GM12891 (cell line): ENCODE data around the gene ZC3H7A.
A peak's percentile ranks its signal among the peaks of the same experiment; 100 is the strongest.
"Not testable (repeated sequence)": the region's sequence is repeated elsewhere in the genome, so short reads cannot be mapped to it uniquely, and the experiment has no call there.

Experiments
- DNase-seq: peaks from one replicate; pipeline ENCODE4 v3.0.0; 2011; ENCODE audit warnings: low spot score; ENCODE audit not compliant: insufficient read length
- FAIRE-seq: peaks from 2 replicates; lab custom pipeline; 2011; peaks lifted over from hg19 to GRCh38; lab: Jason Lieb, UNC
- PAX5 ChIP-seq: IDR thresholded peaks from 2 replicates; pipeline ENCODE4 v1.6.1; 2011; ENCODE audit warnings: low read length, moderate library complexity, mild to moderate bottlenecking; ENCODE audit not compliant: insufficient read depth, severe bottlenecking
- POLR2A ChIP-seq: IDR thresholded peaks from 2 replicates; pipeline ENCODE4 v1.6.1; 2011; ENCODE audit warnings: low read depth, low read length, control low read depth
- POLR2AphosphoS5 ChIP-seq: IDR thresholded peaks from 2 replicates; pipeline ENCODE4 v1.6.1; 2011; ENCODE audit warnings: low read depth, low read length, control low read depth
- POU2F2 ChIP-seq: IDR thresholded peaks from 2 replicates; pipeline ENCODE4 v1.6.1; 2011; ENCODE audit warnings: low read depth, mild to moderate bottlenecking, control low read depth, low read length, moderate library complexity
- SPI1 ChIP-seq: IDR thresholded peaks from 2 replicates; pipeline ENCODE4 v1.6.1; 2011; ENCODE audit warnings: low read depth, low read length, control low read depth
- TAF1 ChIP-seq: IDR thresholded peaks from 2 replicates; pipeline ENCODE4 v1.6.1; 2011; ENCODE audit warnings: low read depth, low read length, control low read depth

ZC3H7A gene

DNA sequence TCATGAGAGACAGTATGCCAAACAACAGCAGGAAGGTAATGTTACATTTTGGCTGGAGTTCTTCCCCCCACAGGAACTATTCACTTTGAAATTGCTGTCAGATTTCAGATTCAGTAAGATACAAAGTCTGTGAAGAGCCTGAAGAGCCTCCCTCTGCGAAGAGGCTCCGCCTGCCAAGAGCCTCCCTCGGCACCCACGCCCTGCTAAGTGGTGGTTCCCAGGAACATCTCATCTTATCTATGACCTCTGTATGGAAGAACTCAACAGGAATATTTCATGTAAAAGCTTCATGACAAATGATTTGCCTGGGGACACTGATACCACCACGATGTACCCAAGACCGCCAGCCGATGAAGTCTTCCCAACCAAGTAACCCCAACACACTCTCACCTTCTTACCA is 3.2 kb downstream of the ZC3H7A start:
- DNase-seq: no peak
- no peak for TF ChIP-seq POU2F2
- TF ChIP-seq POLR2AphosphoS5: no peak
- TF ChIP-seq TAF1: no peak
- no peak for TF ChIP-seq SPI1
- no peak for TF ChIP-seq POLR2A
- no peak for TF ChIP-seq PAX5
- FAIRE-seq: no peak

DNA sequence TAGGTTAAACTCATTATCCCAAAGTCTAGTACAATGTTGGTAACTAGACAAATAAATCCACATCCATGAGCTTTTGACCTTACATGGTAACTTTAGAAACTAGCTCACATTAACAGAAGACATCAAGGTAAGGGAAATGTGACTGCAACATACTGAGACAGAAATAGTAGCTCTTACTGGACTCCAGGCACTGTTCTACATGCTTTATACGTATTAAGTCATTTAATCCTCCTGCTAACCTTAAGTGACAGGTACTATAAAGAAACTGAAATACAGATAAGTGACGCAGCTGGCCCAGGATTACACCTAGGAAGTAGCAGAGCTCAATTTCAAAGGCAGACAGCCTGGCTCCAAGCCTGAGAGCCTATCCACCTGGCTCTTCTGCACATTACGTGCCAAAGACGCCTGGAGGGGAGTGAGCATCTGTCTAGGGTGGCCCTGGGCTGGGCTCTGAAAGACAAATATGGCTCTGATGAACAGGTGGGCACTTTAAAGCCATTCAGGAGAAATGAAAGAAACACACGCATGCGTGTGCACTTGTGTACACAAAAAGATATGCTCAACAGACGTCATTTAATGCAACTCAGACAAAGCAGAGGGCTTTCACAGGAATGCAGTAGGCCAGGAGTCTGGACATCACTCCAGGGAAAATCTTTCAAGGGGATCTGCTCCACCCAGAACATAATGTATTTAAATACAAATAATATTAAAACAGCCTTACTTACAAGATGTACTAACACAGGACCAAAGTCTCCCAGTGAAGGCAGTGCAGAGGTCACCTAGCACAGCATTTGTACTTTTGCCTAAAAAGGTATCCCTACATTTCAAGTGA is 4.4 kb downstream of the ZC3H7A start:
- TF ChIP-seq PAX5 (no peak), POU2F2 (no peak), SPI1 (no peak)
- DNase-seq (no peak), FAIRE-seq (no peak)

DNA sequence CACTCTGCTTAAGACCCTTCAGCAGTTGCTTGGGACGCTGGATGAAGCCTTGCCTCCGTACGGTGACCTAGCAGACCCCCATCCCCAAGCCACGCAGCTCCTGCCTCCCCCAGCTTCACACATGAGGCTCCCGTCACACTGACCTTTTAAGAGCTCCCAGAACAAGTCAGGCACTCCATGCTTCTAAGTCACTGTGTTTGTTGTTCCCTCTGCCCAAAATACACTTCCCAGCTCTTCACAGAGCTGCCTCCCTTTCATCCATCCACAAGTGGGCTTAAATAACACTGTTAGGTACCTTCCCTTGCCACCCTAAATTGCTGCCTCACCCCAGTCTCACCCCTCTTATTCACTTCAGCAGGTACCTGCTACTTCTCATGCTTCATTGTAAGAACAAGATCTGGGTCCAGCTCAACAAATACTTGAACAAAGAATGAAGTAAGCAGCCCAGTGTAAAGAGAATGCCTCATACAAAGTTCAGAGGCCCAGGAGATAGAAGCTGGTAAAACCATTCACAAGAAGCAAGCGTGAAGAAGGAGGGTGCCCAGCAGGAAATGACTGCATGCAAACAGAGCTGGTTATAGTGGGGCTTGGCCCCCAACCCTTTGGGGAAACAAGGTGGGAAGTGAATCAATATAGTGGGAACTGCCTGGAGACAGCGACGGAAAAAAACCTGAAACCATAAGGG is 5.8 kb downstream of the ZC3H7A start:
- no peak for FAIRE-seq
- TF ChIP-seq POLR2AphosphoS5 (no peak), SPI1 (no peak), TAF1 (no peak), POLR2A (no peak), PAX5 (no peak), POU2F2 (no peak)
- DNase-seq: no peak

DNA sequence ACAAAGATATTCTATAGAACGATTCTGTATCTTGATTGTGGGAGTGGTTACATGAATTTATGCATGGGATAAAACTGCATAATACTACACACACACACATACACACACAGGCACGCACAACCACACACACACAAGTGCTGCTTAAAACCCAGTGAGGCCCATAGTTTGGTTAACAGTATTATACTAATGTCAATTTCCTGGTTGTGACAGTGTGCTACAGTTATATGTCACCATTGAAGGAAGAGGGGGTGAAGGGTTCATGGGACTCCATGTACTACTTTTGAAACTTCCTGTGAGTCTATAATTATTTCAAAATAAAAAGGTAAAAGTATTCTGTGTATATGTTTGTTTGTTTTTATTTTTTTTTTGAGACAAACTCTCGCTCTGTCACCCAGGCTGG is 8.1 kb downstream of the ZC3H7A start:
- TF ChIP-seq TAF1 (no peak), PAX5 (no peak), SPI1 (no peak), POLR2AphosphoS5 (no peak), POU2F2 (no peak), POLR2A (no peak)
- DNase-seq (no peak), FAIRE-seq (no peak)

DNA sequence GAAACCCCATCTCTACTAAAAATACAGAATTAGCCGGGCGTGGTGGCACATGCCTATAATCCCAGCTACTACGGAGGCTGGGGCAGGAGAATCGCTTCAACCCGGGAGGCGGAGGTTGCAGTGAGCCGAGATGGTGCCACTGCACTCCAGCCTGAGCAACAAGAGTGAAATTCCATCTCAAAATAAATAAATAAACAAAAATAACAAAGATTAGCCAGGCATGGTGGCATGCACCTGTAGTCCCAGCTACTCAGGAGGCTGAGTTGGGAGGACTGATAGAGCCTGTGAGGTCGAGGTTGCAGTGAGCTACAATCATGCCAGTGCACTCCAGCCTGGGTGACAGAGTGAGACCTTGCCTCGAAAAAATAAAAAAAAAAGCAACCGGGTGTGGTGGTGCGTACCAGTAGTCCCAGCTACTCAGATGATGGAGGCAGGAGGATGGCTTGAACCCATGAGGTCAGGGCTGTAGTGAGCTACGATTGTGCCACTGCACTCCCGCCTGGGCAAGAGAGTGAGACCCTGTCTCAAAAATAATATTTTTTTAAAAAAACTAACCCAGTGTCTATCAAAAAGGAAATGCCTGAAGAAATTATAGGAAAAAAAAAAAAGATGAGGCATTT is 12.0 kb downstream of the ZC3H7A start:
- DNase-seq, FAIRE-seq: not testable (repeated sequence)

DNA sequence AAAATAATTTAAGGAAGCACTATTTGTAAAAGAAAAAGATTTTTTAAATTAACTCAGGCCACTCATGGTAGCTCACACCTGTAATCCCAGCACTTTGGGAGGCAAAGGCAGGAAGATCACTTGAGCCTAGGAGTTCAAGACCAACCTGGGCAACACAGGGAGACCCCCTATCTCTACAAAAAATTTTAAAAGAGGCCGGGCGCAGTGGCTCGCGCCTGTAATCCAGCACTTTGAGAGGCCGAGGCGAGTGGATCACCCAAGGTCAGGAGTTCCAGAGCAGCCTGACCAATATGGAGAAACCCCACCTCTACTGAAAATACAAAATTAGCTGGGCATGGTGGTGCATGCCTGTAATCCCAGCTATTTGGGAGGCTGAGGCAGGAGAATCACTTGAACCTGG is 12.7 kb downstream of the ZC3H7A start:
- not testable (repeated sequence) for FAIRE-seq, DNase-seq

DNA sequence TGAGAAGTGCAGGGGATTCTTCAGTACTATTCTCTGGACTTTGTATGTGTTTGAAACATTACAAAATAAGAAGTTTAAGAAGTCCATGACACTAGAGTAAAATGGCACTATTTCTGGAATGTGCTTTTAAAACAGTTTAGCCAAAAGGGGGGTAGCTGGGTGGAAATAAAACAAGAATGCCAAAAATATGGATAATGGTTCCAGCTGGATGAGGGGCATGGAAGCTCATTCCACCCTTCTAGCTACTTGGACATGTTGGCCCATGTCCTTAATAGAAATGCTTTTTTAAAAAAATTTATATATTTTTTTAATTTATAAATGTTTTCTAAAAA is 13.1 kb downstream of the ZC3H7A start:
- FAIRE-seq (no peak), DNase-seq (no peak)
- TF ChIP-seq POLR2AphosphoS5: no peak
- no peak for TF ChIP-seq POU2F2
- TF ChIP-seq SPI1: no peak
- TF ChIP-seq POLR2A: no peak
- TF ChIP-seq TAF1: no peak
- TF ChIP-seq PAX5: no peak

DNA sequence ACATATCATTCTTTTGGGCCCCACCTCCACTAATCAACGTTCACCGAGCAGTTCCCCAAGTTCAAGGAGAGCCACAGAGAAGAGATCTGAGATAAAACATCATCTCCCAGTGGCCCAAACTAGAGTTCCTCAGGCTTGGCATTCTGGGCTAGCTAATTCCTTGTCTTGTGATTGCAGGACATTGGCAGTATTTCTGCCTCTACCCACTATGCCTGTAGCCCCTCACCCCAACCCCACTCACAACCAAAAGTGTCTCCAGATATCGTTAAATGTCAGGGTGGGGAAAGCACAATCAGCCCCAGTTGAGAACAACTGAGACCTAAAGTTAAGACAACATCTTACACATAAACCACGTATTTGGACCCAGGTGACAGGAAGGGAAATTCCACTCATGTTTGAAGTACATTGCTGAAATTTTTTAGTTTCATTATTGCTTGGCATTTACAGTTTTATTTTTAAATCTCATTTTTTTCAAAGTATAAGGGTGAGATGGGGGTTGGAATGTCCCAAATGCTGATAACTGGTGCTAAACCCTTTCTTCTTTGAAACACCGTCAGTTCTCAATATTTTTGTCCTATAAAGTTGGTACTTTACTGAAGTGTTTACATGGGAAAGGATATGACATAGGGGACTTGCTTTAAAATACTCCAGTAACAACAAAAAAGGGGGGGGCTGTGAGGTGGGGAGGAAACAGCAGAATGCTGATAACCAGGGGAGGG is 13.6 kb downstream of the ZC3H7A start:
- peak; percentile 57; the same call in 1 of the 2 replicates for TF ChIP-seq POU2F2
- TF ChIP-seq TAF1: no peak; the same call in 1 of the 2 replicates
- TF ChIP-seq POLR2A: peak; percentile 82
- no peak for TF ChIP-seq PAX5
- TF ChIP-seq SPI1: no peak
- TF ChIP-seq POLR2AphosphoS5: peak; percentile 58; the same call in 1 of the 2 replicates
- FAIRE-seq (peak; percentile 57), DNase-seq (no peak)

DNA sequence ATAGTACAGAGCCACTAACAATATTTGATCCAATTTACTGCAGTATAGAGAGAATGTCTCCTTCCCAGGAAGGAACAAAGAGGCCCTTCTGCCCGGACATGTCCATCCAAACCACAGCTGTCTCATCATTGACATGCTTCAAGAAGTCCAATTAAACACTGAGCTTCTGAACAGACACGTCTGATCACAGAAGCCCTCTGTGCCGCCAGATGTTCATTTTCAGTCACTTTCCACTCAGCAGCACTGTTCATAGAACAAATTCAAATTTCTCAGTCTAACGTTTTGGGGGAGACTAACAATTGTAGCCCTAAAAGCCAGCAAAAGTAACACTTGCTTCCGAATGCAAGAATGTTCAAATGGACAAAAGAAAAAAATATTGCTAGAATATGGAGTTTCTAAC is 15.3 kb downstream of the ZC3H7A start:
- FAIRE-seq (peak; percentile 56), DNase-seq (no peak)
- TF ChIP-seq POLR2AphosphoS5: peak; percentile 49; the same call in 1 of the 2 replicates
- peak; percentile 48; the same call in 1 of the 2 replicates for TF ChIP-seq TAF1
- TF ChIP-seq POLR2A: peak; percentile 60; the same call in 1 of the 2 replicates
- TF ChIP-seq POU2F2: no peak
- no peak for TF ChIP-seq PAX5
- TF ChIP-seq SPI1: no peak
